Activated B cell treated with CpG ODN at 0.5 μM for 24 hours (primary cell): Measurements from ENCODE around the gene ERC2. TPM values are rescaled to one million over a fixed set of nuclear protein-coding genes. Genes with fewer than 3 reads are reported as not detected.

Experiments used
- ATAC-seq: fragments of 200-7000 bp; cut with Tn5 transposase; one replicate; pipeline ENCODE4 v1.10.0; 2021; ENCODE audit warnings: low read depth, mild to moderate bottlenecking, moderate library complexity
- CTCF ChIA-PET: fragments of 350-600 bp; sonication (Branson Sonifier 250); formaldehyde crosslinking; loops from one replicate; lab custom pipeline; 2021; ENCODE audit warnings: antibody characterized with exemption; lab: Charles Lee
- POLR2A ChIA-PET: fragments of 350-600 bp; sonication (Branson Sonifier 250); formaldehyde crosslinking; loops from one replicate; lab custom pipeline; 2021; ENCODE audit warnings: antibody characterized with exemption; lab: Charles Lee
- DNase-seq: peaks from one replicate; pipeline ENCODE4 v3.0.0; 2022
- H3K27ac Mint-ChIP-seq: one replicate; pipeline ENCODE4 v1.8.0; 2020; ENCODE audit warnings: mixed read lengths
- H3K27me3 Mint-ChIP-seq: one replicate; pipeline ENCODE4 v1.8.0; 2021; ENCODE audit warnings: mixed read lengths
- H3K36me3 Mint-ChIP-seq: one replicate; pipeline ENCODE4 v1.8.0; 2021; ENCODE audit warnings: low read depth, mixed read lengths
- H3K4me1 Mint-ChIP-seq: one replicate; pipeline ENCODE4 v1.8.0; 2021; ENCODE audit warnings: mixed read lengths
- H3K4me3 Mint-ChIP-seq: one replicate; pipeline ENCODE4 v1.8.0; 2020; ENCODE audit warnings: mild to moderate bottlenecking, mixed read lengths
- H3K9me3 Mint-ChIP-seq: one replicate; pipeline ENCODE4 v1.8.0; 2020; ENCODE audit warnings: mixed read lengths
- intact Hi-C: fragments of 100-400 bp; cut with micrococcal nuclease; formaldehyde crosslinking; loops from one replicate; pipeline ENCODE4 v1.15.1; 2024
- total RNA-seq: library from RNA; stranded (reverse); gene quantifications from 2 replicates; pipeline ENCODE4 v1.2.3, GENCODE V29; 2022
- TF ChIP-seq, protein P1 (sequence below): fragments of 200-600 bp; IDR thresholded peaks from one replicate; pipeline ENCODE4 v1.8.0; 2022; ENCODE audit warnings: antibody characterized with exemption, mild to moderate bottlenecking

Gene ERC2
- total RNA-seq, 1 donor from 2014 or later, result not detected

DNA sequence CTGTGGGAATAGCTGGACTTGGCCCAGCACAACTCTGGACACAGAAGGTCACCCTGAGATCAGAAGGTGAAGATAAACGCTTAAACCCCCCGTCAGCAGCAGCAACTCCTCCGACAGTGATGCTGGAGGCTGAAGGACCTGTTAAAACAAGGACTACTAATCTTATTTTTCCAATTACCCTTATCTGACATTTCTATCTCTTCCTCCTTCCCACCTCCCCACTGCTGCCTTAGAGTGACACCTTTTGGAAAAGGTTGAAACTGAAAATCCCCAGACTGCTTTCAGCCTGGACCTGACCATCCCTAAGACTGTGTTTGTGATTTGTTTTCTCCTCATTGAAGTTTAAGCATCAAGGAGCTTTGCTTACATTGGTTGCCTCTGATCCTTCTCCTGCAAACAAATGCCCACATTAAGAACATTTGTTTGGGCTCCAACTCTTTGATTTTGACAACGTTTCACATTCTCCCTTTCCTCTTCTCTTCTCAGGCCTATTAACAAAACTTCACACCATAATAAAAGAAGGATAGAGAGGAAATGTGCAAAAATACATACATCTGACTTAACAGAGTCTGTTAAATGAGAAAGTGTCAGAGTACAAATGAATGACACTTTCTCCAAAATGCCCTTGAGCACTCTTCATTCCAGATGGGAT, 570.6 kb downstream of the ERC2 start:
- no peaks in the 10 kb centered on the region for H3K36me3 Mint-ChIP-seq
- H3K27me3 Mint-ChIP-seq, result peaks cover 3% of the 10 kb centered on the region
- intact Hi-C loops, result loop anchor here (2.0 kb wide), 1 partner anchor 413 kb away; no protein-coding TSS in a partner anchor
- ATAC-seq (no peak), DNase-seq (no peak)
- H3K4me1 Mint-ChIP-seq, result no peaks in the 10 kb centered on the region
- TF ChIP-seq, protein P1, sequence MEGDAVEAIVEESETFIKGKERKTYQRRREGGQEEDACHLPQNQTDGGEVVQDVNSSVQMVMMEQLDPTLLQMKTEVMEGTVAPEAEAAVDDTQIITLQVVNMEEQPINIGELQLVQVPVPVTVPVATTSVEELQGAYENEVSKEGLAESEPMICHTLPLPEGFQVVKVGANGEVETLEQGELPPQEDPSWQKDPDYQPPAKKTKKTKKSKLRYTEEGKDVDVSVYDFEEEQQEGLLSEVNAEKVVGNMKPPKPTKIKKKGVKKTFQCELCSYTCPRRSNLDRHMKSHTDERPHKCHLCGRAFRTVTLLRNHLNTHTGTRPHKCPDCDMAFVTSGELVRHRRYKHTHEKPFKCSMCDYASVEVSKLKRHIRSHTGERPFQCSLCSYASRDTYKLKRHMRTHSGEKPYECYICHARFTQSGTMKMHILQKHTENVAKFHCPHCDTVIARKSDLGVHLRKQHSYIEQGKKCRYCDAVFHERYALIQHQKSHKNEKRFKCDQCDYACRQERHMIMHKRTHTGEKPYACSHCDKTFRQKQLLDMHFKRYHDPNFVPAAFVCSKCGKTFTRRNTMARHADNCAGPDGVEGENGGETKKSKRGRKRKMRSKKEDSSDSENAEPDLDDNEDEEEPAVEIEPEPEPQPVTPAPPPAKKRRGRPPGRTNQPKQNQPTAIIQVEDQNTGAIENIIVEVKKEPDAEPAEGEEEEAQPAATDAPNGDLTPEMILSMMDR, result no peak
- no peak overlapping the region for H3K4me3 Mint-ChIP-seq
- POLR2A ChIA-PET, result no interaction called here
- H3K27ac Mint-ChIP-seq, result no peak overlapping the region
- CTCF ChIA-PET, result no interaction called here
- no peaks in the 10 kb centered on the region for H3K9me3 Mint-ChIP-seq

DNA sequence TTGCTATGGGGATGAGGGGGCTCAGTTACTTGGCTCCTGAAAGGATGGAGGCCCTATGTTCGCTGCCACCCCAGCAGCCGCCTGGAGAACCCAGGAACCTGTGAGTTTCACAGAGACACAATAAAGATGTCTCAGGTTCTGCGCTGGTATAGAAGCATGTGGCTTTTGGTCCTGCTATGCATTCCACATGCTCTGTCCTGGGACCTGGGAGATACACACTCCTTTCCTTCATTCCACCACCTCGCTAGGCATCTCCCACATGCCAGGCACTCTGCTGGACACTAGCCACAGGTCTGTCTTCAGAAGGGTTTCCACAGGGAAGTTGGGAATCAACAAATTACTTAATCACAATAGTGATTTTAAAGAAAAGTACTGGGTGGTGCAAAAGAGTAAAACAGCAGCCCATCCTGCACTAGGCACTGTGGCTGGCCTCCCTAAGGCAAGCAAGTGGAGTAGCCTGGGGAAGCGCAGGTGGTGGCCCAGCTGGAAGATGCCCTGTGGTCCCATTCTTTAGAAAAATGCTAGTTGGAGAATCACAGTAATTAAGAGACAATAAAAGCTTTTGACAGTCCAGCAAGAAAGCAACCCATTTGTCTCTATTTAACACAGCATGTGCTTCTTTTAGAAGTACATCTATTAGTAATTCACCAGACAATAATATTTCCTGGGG, 572.2 kb downstream of the ERC2 start:
- TF ChIP-seq, protein P1, result no peak
- Mint-ChIP-seq H3K36me3 (no peaks in the 10 kb centered on the region), H3K9me3 (no peaks in the 10 kb centered on the region), H3K4me1 (no peaks in the 10 kb centered on the region), H3K4me3 (no peak overlapping the region), H3K27ac (no peak overlapping the region), H3K27me3 (peaks cover 3% of the 10 kb centered on the region)
- ATAC-seq (no peak), DNase-seq (no peak)
- CTCF ChIA-PET, result no interaction called here
- intact Hi-C loops, result loop anchor here (2.0 kb wide), 1 partner anchor 411 kb away; no protein-coding TSS in a partner anchor
- POLR2A ChIA-PET, result no interaction called here

DNA sequence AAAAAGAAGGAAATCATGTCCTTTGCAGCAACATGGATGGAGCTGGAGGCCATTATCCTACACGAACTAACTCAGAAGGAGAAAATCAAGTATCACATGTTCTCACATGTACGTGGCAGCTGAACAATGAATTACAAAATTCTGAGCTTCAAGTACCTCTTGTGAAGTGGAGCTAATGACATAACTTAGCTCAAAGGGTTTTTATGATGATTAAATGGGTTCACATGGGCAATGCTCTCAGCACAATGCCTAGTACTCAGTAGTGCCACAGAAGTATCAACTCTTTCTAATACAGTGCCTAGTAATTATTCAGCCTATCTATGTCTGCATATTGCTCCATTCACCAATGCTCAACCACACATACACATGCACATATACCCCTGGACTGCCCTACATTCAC, 573.7 kb downstream of the ERC2 start:
- Mint-ChIP-seq H3K36me3 (no peaks in the 10 kb centered on the region), H3K4me1 (no peaks in the 10 kb centered on the region), H3K27me3 (peaks cover 3% of the 10 kb centered on the region), H3K27ac (no peak overlapping the region), H3K4me3 (no peak overlapping the region), H3K9me3 (no peaks in the 10 kb centered on the region)
- TF ChIP-seq, protein P1, result no peak
- POLR2A ChIA-PET, result no interaction called here
- CTCF ChIA-PET, result no interaction called here
- DNase-seq (no peak), ATAC-seq (no peak)
- intact Hi-C loops, result no loop called here

DNA sequence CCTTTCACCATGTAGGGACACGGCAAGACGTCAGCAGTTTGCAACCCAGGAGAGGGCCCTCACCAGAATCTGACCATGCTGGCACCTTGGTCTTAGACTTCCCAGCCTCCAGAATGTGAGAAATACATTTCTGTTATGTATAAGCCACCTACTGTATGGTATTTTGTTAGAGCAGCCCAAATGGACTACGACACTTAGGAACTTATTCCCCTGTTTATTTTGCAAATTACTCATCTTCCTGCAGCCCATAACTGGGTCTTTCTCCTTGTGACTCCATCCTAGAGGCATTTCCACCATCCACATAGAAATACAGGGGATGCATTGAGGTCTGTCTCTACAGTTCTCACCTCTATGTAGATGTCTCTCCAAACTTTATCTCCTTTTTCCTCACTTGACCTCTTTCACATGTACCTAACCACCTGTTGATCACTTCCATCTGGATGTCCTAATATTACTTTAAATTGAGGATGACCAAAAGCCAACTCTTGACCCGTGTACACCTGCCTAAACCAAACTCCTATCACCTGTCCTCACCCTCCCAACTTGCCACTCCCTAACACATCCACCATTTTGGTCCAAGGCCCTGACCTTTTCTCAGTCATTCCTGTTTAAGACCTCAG, 575.1 kb downstream of the ERC2 start:
- Mint-ChIP-seq H3K9me3 (no peaks in the 10 kb centered on the region), H3K36me3 (no peaks in the 10 kb centered on the region), H3K4me3 (no peak overlapping the region), H3K4me1 (no peaks in the 10 kb centered on the region), H3K27ac (no peak overlapping the region), H3K27me3 (peaks cover 3% of the 10 kb centered on the region)
- TF ChIP-seq, protein P1, result no peak
- intact Hi-C loops, result no loop called here
- POLR2A ChIA-PET, result no interaction called here
- no peak for ATAC-seq
- no peak for DNase-seq
- CTCF ChIA-PET, result no interaction called here

DNA sequence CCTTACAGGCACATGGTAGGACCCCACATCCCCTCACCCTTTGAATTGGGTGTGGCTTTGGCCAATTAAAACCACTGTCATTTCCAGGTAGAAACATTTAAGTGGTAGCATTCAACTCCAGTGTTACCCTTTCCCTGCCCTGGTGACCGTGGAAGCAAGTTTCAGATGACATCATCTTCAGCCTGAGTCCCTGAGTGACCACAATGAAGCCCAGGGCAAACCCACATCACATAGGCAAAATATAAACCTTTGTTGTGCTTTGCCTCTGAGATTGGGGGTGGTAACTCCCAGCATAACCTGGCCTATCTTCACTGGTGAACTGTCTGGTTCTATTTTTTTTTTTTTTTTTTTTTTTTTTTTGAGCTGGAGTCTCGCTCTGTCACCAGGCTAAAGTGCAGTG, 577.2 kb downstream of the ERC2 start:
- H3K27me3 Mint-ChIP-seq, result peaks cover 3% of the 10 kb centered on the region
- no peak overlapping the region for H3K4me3 Mint-ChIP-seq
- no peaks in the 10 kb centered on the region for H3K36me3 Mint-ChIP-seq
- DNase-seq, result no peak
- no peaks in the 10 kb centered on the region for H3K4me1 Mint-ChIP-seq
- no peak for ATAC-seq
- CTCF ChIA-PET, result no interaction called here
- TF ChIP-seq, protein P1, result no peak
- intact Hi-C loops, result no loop called here
- no peaks in the 10 kb centered on the region for H3K9me3 Mint-ChIP-seq
- H3K27ac Mint-ChIP-seq, result no peak overlapping the region
- POLR2A ChIA-PET, result no interaction called here
